Activated gamma-delta T cell treated with anti-CD3 and anti-CD28 coated beads, Interleukin-2, amount 50 U/mL, for 16 hours (primary cell): ENCODE data around the gene SZT2.
A peak's percentile ranks its signal among the peaks of the same experiment; 100 is the strongest.

Source experiments
- DNase-seq: peaks from one replicate; pipeline ENCODE4 v3.0.0-alpha.2; 2020; ENCODE audit warnings: low read depth

SZT2 gene

DNA sequence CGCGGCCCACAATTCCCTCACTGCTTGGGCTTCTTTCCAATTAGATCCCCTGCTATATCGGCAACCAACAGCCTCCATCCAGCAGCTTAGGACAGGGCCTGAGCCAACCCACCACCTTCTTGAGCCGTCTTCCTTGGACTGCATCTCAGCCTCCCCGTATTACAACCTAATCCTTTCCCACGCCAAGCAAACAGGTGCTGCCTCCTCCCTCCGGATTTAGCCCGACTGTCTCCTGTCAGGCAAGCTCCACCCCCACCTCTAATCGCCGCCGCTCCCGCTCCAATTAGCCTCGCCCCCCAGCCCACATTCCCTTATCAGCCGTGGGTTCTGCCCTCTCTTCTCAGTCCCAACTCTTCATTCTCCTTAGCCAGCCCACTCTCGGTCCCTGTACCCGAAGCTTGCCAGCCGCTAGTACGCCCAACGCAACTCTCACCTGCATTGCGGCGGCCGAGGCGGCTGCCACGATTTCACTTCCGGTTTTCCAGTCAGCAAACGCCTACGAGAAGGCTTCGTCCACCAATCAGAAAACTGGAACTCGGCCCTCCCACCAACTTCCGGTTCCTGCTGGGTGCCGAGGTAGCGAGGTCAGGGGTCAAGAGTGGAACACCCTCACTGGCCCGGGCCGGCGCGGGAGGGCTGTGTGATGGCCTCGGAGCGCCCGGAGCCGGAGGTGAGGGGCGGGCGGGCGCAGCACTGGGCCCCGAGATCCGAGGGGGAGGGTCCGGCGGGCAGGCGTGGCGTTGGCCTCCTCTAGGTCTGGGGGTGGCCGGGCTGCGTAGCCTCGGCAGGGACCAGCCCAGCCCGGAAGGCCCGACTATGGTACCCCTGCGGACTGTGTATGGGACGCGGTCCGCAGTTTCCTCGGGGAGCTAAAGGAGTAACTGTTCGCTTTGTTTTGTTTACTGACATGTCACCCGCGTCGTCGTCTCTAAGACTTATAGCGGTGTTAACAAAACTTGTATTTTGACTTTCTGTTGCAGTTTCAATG, at the start of gene SZT2, which contains the start of gene MED8:
Gene SZT2 (plus strand): TSS at position 574 of the 988 bp plus-strand sequence. CDS start 70 bp downstream, at position 644.
Gene MED8 (minus strand): TSS at position 475 of the 988 bp plus-strand sequence. CDS start 36 bp downstream, at position 439.
- DNase-seq = peak; percentile 91

- no peak for DNase-seq
Observed at GRCh38 chr1:43340559-43340958, 49.1 kb upstream of the SZT2 start.

DNA sequence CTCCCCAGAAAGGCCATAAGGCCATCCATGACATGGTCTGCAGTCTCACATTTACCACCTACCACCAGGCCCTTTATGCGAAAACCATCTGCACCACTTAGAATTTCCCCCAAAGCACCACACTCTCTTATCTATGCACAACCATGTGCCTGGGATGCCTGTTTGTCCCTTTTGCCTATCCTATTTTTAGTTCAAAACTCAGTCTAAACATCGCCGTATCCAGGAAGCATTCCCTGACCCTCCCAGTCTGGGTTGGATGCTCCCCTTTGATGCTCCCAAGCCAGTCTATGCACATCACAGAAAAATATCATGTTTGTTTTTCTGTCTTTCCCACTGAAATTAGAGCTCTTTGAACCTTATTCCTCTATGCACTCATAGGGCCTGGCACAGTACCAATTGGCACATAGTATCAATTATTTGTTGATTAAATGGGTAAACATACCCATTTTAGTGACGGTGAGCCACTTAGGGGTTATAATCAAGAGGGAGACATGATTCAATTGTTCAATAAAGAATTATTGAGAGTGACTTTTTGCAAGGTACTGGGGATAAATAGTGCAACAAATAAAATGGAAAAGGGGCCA, 45.3 kb upstream of the SZT2 start:
- DNase-seq = no peak

DNA sequence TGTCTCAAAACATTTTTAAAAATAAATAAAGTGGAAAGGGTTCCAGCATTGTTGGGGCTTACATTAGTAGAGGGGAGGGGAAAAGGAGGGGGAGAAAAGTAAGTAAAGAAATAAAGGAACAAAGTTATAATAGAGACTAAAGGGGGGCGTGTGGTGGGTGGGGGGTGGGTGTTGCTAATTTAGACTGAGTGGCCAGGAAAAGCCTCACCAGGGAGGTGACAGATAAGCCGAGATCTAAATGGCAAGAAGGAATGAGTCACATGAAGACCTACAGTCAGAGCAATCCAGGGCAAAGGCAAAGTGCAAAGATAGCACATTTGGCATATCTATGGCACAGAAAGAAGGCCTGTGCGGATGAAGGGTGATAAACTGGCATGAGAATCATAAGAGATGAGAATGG, 44.6 kb upstream of the SZT2 start:
- DNase-seq = no peak

DNA sequence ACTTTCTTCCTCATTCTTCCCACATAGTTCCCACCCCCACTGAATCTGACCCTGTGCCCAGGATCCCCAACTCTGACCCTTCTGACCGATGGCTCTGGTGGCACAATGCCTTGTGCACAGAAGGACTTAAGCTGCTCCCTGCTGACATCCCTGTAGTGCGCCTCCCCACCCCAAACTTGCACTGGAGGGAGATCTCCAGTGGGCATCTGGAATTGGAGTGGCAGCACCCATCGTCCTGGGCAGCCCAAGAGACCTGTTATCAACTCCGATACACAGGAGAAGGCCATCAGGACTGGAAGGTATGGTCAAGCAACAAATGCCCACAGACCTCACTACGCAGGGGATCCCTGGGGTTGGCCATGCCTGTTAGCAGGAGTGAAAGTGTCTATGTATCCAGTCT, 43.1 kb upstream of the SZT2 start:
- no peak for DNase-seq

GRCh38 chr1:43348343-43348808, 41.3 kb upstream of the SZT2 start:
- no peak for DNase-seq

DNA sequence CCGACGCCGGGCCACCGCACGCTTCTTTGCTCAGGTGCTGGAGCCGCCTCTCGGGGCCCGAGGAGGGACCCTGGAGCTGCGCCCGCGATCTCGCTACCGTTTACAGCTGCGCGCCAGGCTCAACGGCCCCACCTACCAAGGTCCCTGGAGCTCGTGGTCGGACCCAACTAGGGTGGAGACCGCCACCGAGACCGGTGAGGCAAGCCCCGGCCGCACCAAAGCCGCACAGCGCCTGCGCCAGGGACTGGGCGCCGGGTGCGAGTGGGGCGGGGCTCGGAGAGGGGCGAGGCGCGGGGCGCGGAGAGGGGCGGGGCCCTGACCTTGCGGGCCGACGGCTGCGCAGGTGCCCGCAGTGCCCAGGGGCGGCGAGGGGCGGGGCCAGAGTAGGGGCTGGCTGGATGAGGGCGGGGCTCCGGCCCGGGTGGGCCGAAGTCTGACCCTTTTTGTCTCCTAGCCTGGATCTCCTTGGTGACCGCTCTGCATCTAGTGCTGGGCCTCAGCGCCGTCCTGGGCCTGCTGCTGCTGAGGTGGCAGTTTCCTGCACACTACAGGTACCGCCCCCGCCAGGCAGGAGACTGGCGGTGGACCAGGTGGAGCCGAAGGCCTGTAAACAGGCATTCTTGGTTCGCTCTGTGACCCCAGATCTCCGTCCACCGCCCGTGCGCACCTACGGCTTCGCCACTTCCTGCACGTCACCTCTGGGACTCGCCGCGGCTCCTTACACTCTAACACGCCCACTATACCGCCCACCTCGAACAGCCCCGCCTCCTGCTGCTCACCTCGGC, 40.7 kb upstream of the SZT2 start:
- DNase-seq = peak; percentile 26

DNA sequence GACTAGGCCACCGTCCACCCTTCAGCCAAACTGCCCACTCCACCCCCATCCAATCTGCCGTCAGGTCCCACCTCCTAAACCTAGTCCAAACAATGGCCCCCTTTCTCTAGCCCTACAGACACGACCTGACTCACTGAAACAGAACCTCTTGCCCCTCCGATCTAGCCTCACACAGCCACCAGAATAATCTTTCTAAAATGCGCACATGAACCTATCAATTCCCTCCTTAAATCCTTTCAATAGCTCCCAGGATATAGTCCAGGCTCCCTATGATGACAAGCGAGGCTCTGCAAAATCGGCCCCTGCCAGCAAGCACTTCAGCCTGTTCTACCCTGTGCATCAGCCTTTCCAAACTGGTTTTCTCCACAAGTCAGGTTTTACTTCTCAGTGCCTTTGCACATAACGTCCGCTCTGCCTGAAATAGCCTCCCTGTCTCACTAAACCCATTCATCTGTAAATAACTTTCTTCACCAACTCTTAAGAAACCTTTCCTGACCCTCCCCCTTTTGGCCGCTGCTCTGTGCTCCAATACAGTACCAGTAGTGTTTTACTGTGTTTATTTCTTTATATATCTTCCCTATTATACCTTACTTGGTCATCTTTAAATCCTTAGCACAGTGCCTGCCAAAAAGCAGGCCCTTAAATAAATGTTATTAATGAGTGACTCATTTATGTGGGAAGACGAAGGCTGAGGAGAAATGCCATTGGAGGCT, 39.9 kb upstream of the SZT2 start:
- DNase-seq = no peak

- DNase-seq = no peak
Observed at GRCh38 chr1:43350976-43351375, 38.7 kb upstream of the SZT2 start.

GRCh38 chr1:43351421-43352350, 38.0 kb upstream of the SZT2 start:
- DNase-seq = no peak

GRCh38 chr1:43352351-43352705, 37.4 kb upstream of the SZT2 start:
- DNase-seq = no peak

GRCh38 chr1:43352881-43353280, 36.8 kb upstream of the SZT2 start:
- no peak for DNase-seq

GRCh38 chr1:43354471-43354870, 35.2 kb upstream of the SZT2 start:
- no peak for DNase-seq

- DNase-seq = no peak
Observed at GRCh38 chr1:43354936-43355335, 34.8 kb upstream of the SZT2 start.

GRCh38 chr1:43357251-43357650, 32.4 kb upstream of the SZT2 start:
- no peak for DNase-seq

DNA sequence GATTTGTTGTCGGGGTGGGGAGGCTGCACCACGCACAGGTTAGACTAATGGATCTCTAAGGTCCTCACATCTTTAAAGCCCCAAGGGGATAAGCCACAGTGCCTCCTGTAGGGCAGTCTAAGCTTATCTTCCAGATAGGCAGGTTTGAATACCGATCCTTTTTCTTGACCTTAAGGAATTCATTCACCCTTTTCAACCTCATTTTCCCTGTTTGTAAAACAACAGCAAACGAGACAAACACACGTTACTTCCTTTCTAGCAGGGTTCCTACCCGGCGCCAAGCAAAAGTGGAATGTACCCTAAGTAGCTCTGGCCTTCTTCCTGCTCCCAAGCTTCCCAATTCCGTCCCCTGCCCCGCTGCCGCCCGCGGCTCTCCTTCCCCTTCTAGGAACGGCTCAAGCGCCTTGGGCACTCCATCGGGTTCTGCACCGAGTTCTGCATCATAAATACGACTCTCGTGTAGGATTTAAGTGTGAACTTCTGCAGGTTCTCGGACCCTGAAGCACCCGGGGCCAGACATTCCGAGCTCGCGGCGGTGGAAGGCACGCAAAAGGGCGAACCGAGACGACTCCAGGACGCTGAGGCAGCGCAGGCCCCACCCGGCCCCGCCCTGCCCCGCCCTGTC, 31.5 kb upstream of the SZT2 start:
- no peak for DNase-seq

DNA sequence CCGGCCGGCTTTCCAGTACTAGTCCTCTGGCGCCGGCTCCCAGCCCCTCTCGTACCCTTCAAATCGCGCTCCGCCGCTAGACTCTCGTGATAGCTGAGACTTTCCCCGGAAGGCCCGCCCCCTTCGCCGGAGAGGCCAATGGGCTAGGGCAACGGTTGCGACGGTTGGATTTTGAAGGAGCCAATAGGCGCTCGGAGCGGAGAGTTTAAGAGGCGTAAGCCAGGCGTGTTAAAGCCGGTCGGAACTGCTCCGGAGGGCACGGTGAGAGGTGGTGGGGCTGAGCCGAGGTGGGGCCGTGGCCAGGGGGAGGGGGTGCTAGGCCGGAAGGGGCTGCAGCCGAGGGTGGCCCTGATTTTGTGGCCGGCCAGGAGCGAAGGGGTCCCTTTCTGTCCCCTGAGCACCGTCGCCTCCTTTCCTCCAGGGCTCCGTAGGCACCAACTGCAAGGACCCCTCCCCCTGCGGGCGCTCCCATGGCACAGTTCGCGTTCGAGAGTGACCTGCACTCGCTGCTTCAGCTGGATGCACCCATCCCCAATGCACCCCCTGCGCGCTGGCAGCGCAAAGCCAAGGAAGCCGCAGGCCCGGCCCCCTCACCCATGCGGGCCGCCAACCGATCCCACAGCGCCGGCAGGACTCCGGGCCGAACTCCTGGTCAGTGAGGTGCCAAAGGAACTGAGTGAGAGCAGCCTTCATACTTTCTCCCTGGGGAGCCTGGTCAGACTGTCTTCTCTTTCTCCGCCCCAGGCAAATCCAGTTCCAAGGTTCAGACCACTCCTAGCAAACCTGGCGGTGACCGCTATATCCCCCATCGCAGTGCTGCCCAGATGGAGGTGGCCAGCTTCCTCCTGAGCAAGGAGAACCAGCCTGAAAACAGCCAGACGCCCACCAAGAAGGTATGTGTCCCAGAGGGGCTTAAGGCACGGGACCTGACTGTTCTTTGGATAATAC, 30.7 kb upstream of the SZT2 start, which contains the start of gene CDC20:
Gene CDC20 (plus strand): TSS at position 236 of the 948 bp plus-strand sequence. CDS start 235 bp downstream, at position 471.
- peak; percentile 97 for DNase-seq

DNA sequence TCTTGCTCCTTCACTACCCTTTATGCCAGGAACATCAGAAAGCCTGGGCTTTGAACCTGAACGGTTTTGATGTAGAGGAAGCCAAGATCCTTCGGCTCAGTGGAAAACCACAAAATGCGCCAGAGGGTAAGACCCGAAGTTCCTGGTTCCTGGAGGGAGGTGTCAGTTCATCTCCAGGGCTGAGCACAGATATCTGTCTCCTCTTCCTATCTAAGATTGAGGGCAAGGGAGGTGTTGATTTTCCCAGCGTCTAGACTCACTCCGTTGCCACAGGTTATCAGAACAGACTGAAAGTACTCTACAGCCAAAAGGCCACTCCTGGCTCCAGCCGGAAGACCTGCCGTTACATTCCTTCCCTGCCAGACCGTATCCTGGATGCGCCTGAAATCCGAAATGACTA, 30.0 kb upstream of the SZT2 start:
- DNase-seq = no peak

GRCh38 chr1:43360616-43361015, 29.1 kb upstream of the SZT2 start:
- DNase-seq = no peak
